Tibial artery (tissue), 4 donors: ENCODE results near the gene GRAMD4.
A peak's percentile ranks its signal among the peaks of the same experiment; 100 is the strongest.

Source experiments
- DNase-seq, 2 donors: peaks; one replicate each; pipeline ENCODE4 v3.0.0-alpha.2; 2019
- H3K27ac ChIP-seq, 2 donors: fragments of 200-600 bp; sonication (generic) in 1 of 2; 1 replicate in 1 of 2; 2 replicates in 1 of 2; pipeline ENCODE4 v1.5.1; 2018 to 2019; ENCODE audit warnings: mild to moderate bottlenecking in 1 of 2
- H3K27me3 ChIP-seq, 2 donors: fragments of 200-600 bp; sonication (generic) in 1 of 2; one replicate each; pipeline versions ENCODE4 v1.5.1 to v1.6.0; 2016 to 2019
- H3K36me3 ChIP-seq, 3 donors: fragments of 200-600 bp; sonication (generic) in 2 of 3; one replicate each; pipeline ENCODE4 v1.5.1; 2016 to 2019; ENCODE audit warnings: mild to moderate bottlenecking in 2 of 3
- H3K4me1 ChIP-seq, 4 donors: fragments of 200-600 bp; sonication (generic) in 2 of 4; 1 replicate in 3 of 4; 2 replicates in 1 of 4; pipeline ENCODE4 v1.5.1; 2016 to 2019
- H3K4me3 ChIP-seq, 2 donors: fragments of 200-600 bp; sonication (generic) in 1 of 2; 1 replicate in 1 of 2; 2 replicates in 1 of 2; pipeline ENCODE4 v1.5.1; 2018 to 2019; ENCODE audit warnings: mild to moderate bottlenecking in 2 of 2
- H3K9me3 ChIP-seq, 3 donors: fragments of 200-600 bp; sonication (generic) in 1 of 3; one replicate each; pipeline ENCODE4 v1.5.1; 2016 to 2019
- intact Hi-C: fragments of 100-400 bp; cut with DNase I; formaldehyde crosslinking; loops from one replicate; pipeline ENCODE4 v1.15.0; 2023; ENCODE audit warnings: low total_unique reads
- TF ChIP-seq, protein P1 (sequence below), 2 experiments: fragments of 200-600 bp in 1 of 2; fragments of 450-650 bp in 1 of 2; IDR thresholded peaks; one replicate each; pipeline ENCODE4 v1.5.1; 2017 to 2019; ENCODE audit warnings: antibody characterized with exemption in 2 of 2, mild to moderate bottlenecking in 1 of 2, moderate library complexity in 1 of 2

GRAMD4 gene

DNA sequence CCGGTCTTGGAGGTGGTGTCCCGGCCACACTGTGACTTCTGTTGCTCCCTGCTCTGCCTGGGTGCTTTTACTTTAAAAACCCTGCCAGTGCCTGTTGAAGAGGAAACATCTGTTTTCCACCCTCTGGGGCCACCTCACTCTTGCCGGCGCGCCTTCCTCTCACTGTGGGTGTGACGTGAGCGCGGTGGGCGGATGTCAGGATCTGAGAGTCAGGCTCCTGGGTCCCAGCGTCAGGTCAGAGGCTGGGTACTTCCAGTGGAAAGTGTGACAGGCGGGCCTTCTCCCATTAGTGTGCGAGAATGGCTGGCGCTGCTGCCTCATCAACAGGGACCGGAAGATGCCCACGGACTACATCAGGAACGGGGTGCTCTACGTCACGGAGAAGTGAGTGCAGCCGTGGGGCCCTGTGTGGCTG is 54.2 kb downstream of the GRAMD4 start:
- Histone ChIP-seq H3K27me3 (no peaks in the 10 kb centered on the region), H3K4me3 (no peak overlapping the region), H3K4me1 (peaks cover 0 to 7% (median 2%) of the 10 kb centered on the region in 4 donors), H3K9me3 (no peaks in the 10 kb centered on the region), H3K27ac (no peak overlapping the region), H3K36me3 (peaks cover 0 to 68% (median 0%) of the 10 kb centered on the region in 3 donors)
- peak; percentile 59 to 78 for DNase-seq
- intact Hi-C loops = no loop called here
- TF ChIP-seq, protein P1, sequence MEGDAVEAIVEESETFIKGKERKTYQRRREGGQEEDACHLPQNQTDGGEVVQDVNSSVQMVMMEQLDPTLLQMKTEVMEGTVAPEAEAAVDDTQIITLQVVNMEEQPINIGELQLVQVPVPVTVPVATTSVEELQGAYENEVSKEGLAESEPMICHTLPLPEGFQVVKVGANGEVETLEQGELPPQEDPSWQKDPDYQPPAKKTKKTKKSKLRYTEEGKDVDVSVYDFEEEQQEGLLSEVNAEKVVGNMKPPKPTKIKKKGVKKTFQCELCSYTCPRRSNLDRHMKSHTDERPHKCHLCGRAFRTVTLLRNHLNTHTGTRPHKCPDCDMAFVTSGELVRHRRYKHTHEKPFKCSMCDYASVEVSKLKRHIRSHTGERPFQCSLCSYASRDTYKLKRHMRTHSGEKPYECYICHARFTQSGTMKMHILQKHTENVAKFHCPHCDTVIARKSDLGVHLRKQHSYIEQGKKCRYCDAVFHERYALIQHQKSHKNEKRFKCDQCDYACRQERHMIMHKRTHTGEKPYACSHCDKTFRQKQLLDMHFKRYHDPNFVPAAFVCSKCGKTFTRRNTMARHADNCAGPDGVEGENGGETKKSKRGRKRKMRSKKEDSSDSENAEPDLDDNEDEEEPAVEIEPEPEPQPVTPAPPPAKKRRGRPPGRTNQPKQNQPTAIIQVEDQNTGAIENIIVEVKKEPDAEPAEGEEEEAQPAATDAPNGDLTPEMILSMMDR (IDR thresholded peaks at IDR 0.05) = no peak

DNA sequence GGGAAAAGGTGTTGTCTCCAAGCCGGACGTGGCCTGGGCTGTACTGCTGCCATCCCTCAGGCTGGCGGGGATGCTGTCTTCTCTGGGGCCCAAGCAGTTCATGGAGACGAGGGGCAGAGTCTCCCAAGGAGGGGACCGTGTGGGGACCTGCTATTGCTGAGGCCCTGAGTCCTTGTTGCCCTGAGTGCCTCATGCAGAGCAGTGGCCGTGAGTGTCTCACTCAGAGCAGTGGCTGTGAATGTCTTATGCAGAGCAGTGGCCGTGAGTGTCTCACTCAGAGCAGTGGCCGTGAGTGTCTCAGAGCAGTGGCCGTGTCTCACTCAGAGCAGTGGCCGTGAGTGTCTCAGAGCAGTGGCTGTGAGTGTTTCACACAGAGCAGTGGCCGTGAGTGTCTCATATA is 54.7 kb downstream of the GRAMD4 start:
- Histone ChIP-seq H3K36me3 (peaks cover 0 to 65% (median 0%) of the 10 kb centered on the region in 3 donors), H3K9me3 (no peaks in the 10 kb centered on the region), H3K27me3 (no peaks in the 10 kb centered on the region), H3K4me1 (peaks cover 0 to 12% (median 6%) of the 10 kb centered on the region in 4 donors), H3K27ac (no peak overlapping the region), H3K4me3 (no peak overlapping the region)
- DNase-seq = no peak
- TF ChIP-seq, protein P1 (IDR thresholded peaks at IDR 0.05) = no peak
- intact Hi-C loops = no loop called here

DNA sequence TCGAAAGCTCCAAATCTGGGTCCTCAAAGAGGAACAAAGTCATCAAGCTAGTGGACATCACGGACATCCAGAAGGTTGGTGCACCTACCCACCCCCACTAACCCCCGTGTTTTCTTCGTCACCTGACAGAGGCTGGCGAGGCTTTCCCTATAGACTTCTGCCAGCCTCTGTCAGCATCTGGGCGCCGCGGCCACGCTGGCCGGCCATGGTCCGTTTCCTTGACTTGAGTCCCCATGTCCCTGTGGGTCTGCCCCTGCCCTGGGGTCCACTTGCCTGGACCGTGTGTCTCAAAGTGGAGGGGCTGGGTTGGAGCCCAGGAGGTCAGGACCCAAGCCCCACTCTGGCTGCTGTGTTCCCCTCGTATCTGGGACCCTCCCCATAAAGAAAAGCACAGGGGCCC is 55.3 kb downstream of the GRAMD4 start:
- Histone ChIP-seq H3K27ac (no peak overlapping the region), H3K4me1 (peaks cover 0 to 15% (median 8%) of the 10 kb centered on the region in 4 donors), H3K36me3 (peaks cover 0 to 59% (median 0%) of the 10 kb centered on the region in 3 donors), H3K4me3 (no peak overlapping the region), H3K27me3 (no peaks in the 10 kb centered on the region), H3K9me3 (no peaks in the 10 kb centered on the region)
- no peak for DNase-seq
- intact Hi-C loops = no loop called here
- TF ChIP-seq, protein P1 (IDR thresholded peaks at IDR 0.05) = no peak

- intact Hi-C loops = no loop called here
- H3K27ac ChIP-seq = no peak overlapping the region
- no peaks in the 10 kb centered on the region for H3K9me3 ChIP-seq
- no peaks in the 10 kb centered on the region for H3K27me3 ChIP-seq
- no peak overlapping the region for H3K4me3 ChIP-seq
- TF ChIP-seq, protein P1 (IDR thresholded peaks at IDR 0.05) = no peak
- no peak for DNase-seq
- peaks cover 0 to 15% (median 8%) of the 10 kb centered on the region in 4 donors for H3K4me1 ChIP-seq
- H3K36me3 ChIP-seq = peaks cover 0 to 54% (median 0%) of the 10 kb centered on the region in 3 donors
These were observed 55.8 kb downstream of the GRAMD4 start for GRCh38 chr22:46675938-46676337.

GRCh38 chr22:46676479-46676878 is 56.3 kb downstream of the GRAMD4 start:
- Histone ChIP-seq H3K36me3 (peaks cover 0 to 54% (median 0%) of the 10 kb centered on the region in 3 donors), H3K9me3 (no peaks in the 10 kb centered on the region), H3K4me3 (no peak overlapping the region), H3K27me3 (no peaks in the 10 kb centered on the region), H3K4me1 (peaks cover 0 to 15% (median 8%) of the 10 kb centered on the region in 4 donors), H3K27ac (no peak overlapping the region)
- intact Hi-C loops = no loop called here
- DNase-seq = no peak
- TF ChIP-seq, protein P1 (IDR thresholded peaks at IDR 0.05) = no peak

- Histone ChIP-seq H3K9me3 (no peaks in the 10 kb centered on the region), H3K4me1 (peaks cover 0 to 15% (median 8%) of the 10 kb centered on the region in 4 donors), H3K36me3 (peaks cover 0 to 54% (median 0%) of the 10 kb centered on the region in 3 donors), H3K27me3 (no peaks in the 10 kb centered on the region), H3K4me3 (no peak overlapping the region), H3K27ac (no peak overlapping the region)
- intact Hi-C loops = no loop called here
- TF ChIP-seq, protein P1 (IDR thresholded peaks at IDR 0.05) = no peak
- DNase-seq = no peak
These were observed 56.7 kb downstream of the GRAMD4 start for GRCh38 chr22:46676881-46677280.
